ENCODE data around the gene NXF1. TPM values are rescaled to one million over a fixed set of nuclear protein-coding genes. Genes with fewer than 3 reads are reported as not detected.
"Not testable (repeated sequence)": the region's sequence is repeated elsewhere in the genome, so short reads cannot be mapped to it uniquely, and the experiment has no call there.

Gene NXF1
- total RNA-seq, 1 experiment from 2014 or later, result 6.3 TPM

GRCh38 chr11:62794201-62794775, 11.0 kb downstream of the NXF1 start:
- no peak for DNase-seq (ENCODE audit: low read depth)
- in situ Hi-C loops (cut with HindIII; ENCODE audit: low pct_unique_long_range_greater_than_20kb, low sequenced_read_pairs), result no loop called here

GRCh38 chr11:62792202-62792575, 13.1 kb downstream of the NXF1 start:
- in situ Hi-C loops (cut with HindIII; ENCODE audit: low pct_unique_long_range_greater_than_20kb, low sequenced_read_pairs), result no loop called here
- no peak for DNase-seq (ENCODE audit: low read depth)

DNA sequence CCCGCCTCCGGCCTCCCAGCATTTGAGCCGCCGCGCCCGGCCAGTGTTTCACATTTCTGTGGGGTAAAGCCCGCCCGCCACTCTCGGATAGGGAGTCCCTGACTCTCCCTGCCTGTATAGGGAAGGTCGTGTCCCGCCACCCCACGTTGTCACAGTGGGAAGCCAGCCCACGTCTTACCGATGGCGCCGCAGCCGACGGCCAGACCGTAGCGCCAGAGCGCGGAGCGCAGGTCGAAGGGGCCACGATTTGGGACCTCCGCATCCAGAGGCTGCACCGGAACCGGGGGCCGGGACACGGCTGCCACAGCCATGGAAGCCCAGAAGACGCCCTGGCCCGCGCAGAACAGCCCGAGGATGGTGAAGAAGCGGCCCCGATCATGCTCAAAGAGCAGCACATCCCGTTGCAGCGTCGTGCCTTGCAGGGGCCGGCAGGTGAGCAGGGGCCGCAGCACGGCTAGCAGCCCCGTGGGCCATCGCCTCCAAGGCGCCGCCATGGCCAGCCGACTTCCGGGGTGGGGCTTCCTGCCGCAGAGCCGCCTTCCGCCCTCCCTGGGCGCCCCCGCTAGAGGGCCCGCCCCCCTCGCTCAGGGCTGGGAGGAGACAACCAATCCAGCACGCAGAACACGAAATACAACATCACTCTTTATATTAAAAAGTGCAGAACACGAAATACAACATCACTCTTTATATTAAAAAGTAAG, 13.6 kb downstream of the NXF1 start, which contains the start of gene TMEM223:
TMEM223 (minus strand) TSS at position 506 of the 701 bp plus-strand sequence; CDS start at position 494, 12 bp downstream.
- in situ Hi-C loops (cut with HindIII; ENCODE audit: low pct_unique_long_range_greater_than_20kb, low sequenced_read_pairs), result no loop called here
- DNase-seq (ENCODE audit: low read depth), result peak; percentile 76

- DNase-seq (ENCODE audit: low read depth), result no peak
- in situ Hi-C loops (cut with HindIII; ENCODE audit: low pct_unique_long_range_greater_than_20kb, low sequenced_read_pairs), result no loop called here
Observed at GRCh38 chr11:62789576-62789975, 15.7 kb downstream of the NXF1 start.

GRCh38 chr11:62788991-62789390, 16.2 kb downstream of the NXF1 start:
- in situ Hi-C loops (cut with HindIII; ENCODE audit: low pct_unique_long_range_greater_than_20kb, low sequenced_read_pairs), result no loop called here
- no peak for DNase-seq (ENCODE audit: low read depth)

- in situ Hi-C loops (cut with HindIII; ENCODE audit: low pct_unique_long_range_greater_than_20kb, low sequenced_read_pairs), result no loop called here
- DNase-seq (ENCODE audit: low read depth), result peak; percentile 95
Observed at GRCh38 chr11:62787005-62787759, 18.1 kb downstream of the NXF1 start, which contains the start of gene TMEM179B. Gene TMEM179B (plus strand): TSS chr11:62787402. CDS start chr11:62787432, 30 bp downstream.

DNA sequence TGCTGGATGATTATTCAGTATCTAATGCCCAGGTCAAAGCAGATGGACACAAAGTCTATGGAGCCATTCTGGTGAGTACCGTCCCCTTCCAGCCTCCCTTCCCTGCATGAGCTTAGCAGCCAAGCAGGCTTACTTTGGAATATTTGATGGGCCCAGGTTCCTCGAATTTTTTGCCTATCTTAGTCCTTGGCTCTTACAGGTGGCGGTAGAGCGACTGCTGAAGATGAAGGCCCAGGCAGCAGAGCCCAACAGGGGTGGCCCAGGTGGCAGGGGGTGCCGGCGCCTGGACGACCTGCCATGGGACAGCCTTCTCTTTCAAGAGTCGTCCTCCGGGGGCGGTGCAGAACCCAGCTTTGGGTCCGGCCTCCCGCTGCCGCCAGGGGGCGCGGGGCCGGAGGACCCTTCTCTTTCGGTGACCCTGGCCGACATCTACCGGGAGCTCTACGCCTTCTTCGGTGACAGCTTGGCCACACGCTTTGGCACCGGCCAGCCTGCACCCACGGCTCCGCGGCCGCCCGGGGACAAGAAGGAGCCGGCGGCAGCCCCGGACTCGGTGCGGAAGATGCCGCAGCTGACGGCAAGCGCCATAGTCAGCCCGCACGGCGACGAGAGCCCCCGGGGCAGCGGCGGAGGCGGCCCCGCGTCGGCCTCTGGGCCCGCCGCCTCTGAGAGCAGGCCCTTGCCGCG, 18.8 kb downstream of the NXF1 start:
- peak; percentile 87 for DNase-seq (ENCODE audit: low read depth)
- in situ Hi-C loops (cut with HindIII; ENCODE audit: low pct_unique_long_range_greater_than_20kb, low sequenced_read_pairs), result no loop called here

DNA sequence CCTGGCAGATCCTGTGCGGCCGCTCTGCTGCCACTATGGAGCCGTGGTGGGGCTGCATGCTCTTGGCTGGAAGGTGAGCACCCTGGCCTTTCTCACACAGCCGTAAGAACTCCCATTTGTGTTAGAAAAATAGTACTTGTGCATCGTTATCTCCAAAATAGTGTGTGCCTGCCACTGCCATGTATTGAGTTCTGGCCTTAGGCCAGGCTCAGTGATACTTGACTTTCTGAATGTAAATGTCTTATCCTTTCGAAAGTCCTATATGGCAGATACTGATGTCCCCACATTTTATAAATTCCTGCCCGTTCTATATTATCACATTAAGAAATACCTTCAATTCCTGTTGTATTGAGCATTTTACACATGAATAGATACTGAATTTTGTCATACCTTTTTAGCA, 22.5 kb downstream of the NXF1 start:
- in situ Hi-C loops (cut with HindIII; ENCODE audit: low pct_unique_long_range_greater_than_20kb, low sequenced_read_pairs), result no loop called here
- no peak for DNase-seq (ENCODE audit: low read depth)

DNA sequence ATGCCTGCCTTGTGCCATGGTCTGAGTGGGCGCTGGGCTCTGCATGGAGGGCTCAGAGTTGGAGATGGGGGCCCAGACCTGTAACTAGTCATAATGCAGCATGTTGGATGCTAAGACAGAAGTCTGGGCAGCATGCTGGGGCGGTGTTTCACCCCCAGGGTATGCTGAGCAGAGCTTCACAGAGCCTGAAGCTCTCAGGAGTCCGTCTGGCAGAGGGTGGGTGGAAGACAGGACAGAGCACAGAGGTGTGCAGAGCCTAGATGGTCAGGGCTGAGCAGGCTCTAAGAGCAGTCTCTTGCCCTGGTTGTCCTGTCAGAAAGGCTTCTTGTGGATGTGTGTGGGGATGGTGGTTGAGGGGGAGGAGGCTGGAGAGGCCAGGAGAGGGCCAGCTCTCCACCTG, 26.8 kb downstream of the NXF1 start:
- DNase-seq (ENCODE audit: low read depth), result no peak
- in situ Hi-C loops (cut with HindIII; ENCODE audit: low pct_unique_long_range_greater_than_20kb, low sequenced_read_pairs), result no loop called here

DNA sequence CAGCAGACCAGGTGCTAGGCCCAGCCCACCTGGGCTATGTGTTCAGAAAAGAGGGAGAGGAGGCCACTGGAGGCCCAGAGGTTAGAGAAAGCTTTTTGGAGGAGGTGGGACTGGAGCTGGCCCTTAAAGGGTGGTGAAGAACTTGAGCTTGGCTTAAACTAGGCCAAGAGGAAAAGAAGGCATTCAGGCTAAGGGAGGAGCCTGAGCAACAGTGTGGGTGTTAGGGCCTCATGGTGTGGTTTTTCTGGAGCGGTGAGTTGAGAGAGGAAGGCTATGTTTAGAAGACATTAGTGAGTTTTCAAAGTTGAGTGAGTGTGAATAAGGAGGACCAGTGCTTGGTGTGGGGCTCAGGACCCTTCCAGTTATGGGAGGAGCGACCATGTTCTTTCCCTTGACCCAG, 27.9 kb downstream of the NXF1 start:
- in situ Hi-C loops (cut with HindIII; ENCODE audit: low pct_unique_long_range_greater_than_20kb, low sequenced_read_pairs), result no loop called here

GRCh38 chr11:62775646-62776045, 29.6 kb downstream of the NXF1 start:
- in situ Hi-C loops (cut with HindIII; ENCODE audit: low pct_unique_long_range_greater_than_20kb, low sequenced_read_pairs), result no loop called here
- DNase-seq (ENCODE audit: low read depth), result no peak

More for the DNA sequence above, 27.9 kb downstream of the NXF1 start:
- no peak for DNase-seq (ENCODE audit: low read depth)

GRCh38 chr11:62774407-62774806, 30.8 kb downstream of the NXF1 start:
- DNase-seq (ENCODE audit: low read depth), result no peak
- in situ Hi-C loops (cut with HindIII; ENCODE audit: low pct_unique_long_range_greater_than_20kb, low sequenced_read_pairs), result no loop called here

- in situ Hi-C loops (cut with HindIII; ENCODE audit: low pct_unique_long_range_greater_than_20kb, low sequenced_read_pairs), result no loop called here
- peak; percentile 95 for DNase-seq (ENCODE audit: low read depth)
Observed at GRCh38 chr11:62771144-62772021, 33.9 kb downstream of the NXF1 start, which contains the start of gene TAF6L. Gene TAF6L (plus strand): TSS chr11:62771396. CDS start chr11:62775784, 4,388 bp downstream.

- no peak for DNase-seq (ENCODE audit: low read depth)
- in situ Hi-C loops (cut with HindIII; ENCODE audit: low pct_unique_long_range_greater_than_20kb, low sequenced_read_pairs), result no loop called here
Observed at GRCh38 chr11:62770778-62771143, 34.5 kb downstream of the NXF1 start.

- DNase-seq (ENCODE audit: low read depth); in situ Hi-C loops (cut with HindIII; ENCODE audit: low pct_unique_long_range_greater_than_20kb, low sequenced_read_pairs): not testable (repeated sequence)
Observed at GRCh38 chr11:62760867-62761227, 44.4 kb downstream of the NXF1 start.

- no peak for DNase-seq (ENCODE audit: low read depth)
Observed at GRCh38 chr11:62757846-62758788, 47.1 kb downstream of the NXF1 start.

GRCh38 chr11:62755086-62755615, 50.1 kb downstream of the NXF1 start:
- DNase-seq (ENCODE audit: low read depth), result no peak
- in situ Hi-C loops (cut with HindIII; ENCODE audit: low pct_unique_long_range_greater_than_20kb, low sequenced_read_pairs), result no loop called here

More at GRCh38 chr11:62757846-62758788, 47.1 kb downstream of the NXF1 start:
- in situ Hi-C loops (cut with HindIII; ENCODE audit: low pct_unique_long_range_greater_than_20kb, low sequenced_read_pairs), result no loop called here
